ENCODE data around the gene TAMALIN.
A peak's percentile ranks its signal among the peaks of the same experiment; 100 is the strongest.

The TAMALIN gene

GRCh38 chr12:51962737-51963136 is 44.0 kb upstream of the TAMALIN start:
- H3K4me3 ChIP-seq (ENCODE audit: low read depth, low read length), result no peak overlapping the region
- no peak for TF ChIP-seq CTCF (IDR thresholded peaks at IDR 0.05; ENCODE audit: borderline replicate concordance, insufficient read depth, low read depth, low read length)

- TF ChIP-seq CTCF (IDR thresholded peaks at IDR 0.05; ENCODE audit: borderline replicate concordance, insufficient read depth, low read depth, low read length), result no peak
- no peak overlapping the region for H3K4me3 ChIP-seq (ENCODE audit: low read depth, low read length)
Observed at GRCh38 chr12:51963477-51963876, 43.3 kb upstream of the TAMALIN start.

- no peak overlapping the region for H3K4me3 ChIP-seq (ENCODE audit: low read depth, low read length)
- no peak for TF ChIP-seq CTCF (IDR thresholded peaks at IDR 0.05; ENCODE audit: borderline replicate concordance, insufficient read depth, low read depth, low read length)
Observed at GRCh38 chr12:51969643-51970042, 37.1 kb upstream of the TAMALIN start.

GRCh38 chr12:51970904-51971646 is 35.7 kb upstream of the TAMALIN start:
- no peak overlapping the region for H3K4me3 ChIP-seq (ENCODE audit: low read depth, low read length)
- TF ChIP-seq CTCF (IDR thresholded peaks at IDR 0.05; ENCODE audit: borderline replicate concordance, insufficient read depth, low read depth, low read length), result peak; percentile 73

- H3K4me3 ChIP-seq (ENCODE audit: low read depth, low read length), result no peak overlapping the region
- no peak for TF ChIP-seq CTCF (IDR thresholded peaks at IDR 0.05; ENCODE audit: borderline replicate concordance, insufficient read depth, low read depth, low read length)
Observed at GRCh38 chr12:51971679-51972421, 34.9 kb upstream of the TAMALIN start.

- no peak for TF ChIP-seq CTCF (IDR thresholded peaks at IDR 0.05; ENCODE audit: borderline replicate concordance, insufficient read depth, low read depth, low read length)
- no peak overlapping the region for H3K4me3 ChIP-seq (ENCODE audit: low read depth, low read length)
Observed at GRCh38 chr12:51972422-51972812, 34.3 kb upstream of the TAMALIN start.

GRCh38 chr12:51972849-51973273 is 33.9 kb upstream of the TAMALIN start:
- no peak overlapping the region for H3K4me3 ChIP-seq (ENCODE audit: low read depth, low read length)
- no peak for TF ChIP-seq CTCF (IDR thresholded peaks at IDR 0.05; ENCODE audit: borderline replicate concordance, insufficient read depth, low read depth, low read length)
